GM12872 (cell line): Measurements from ENCODE around the gene SLC24A5.
A peak's percentile ranks its signal among the peaks of the same experiment; 100 is the strongest.

Experiments
- TF ChIP-seq, protein P1 (sequence below): IDR thresholded peaks from 3 replicates; pipeline ENCODE4 v1.5.1; 2011; ENCODE audit warnings: low read depth, mild to moderate bottlenecking, low read length, moderate library complexity; ENCODE audit not compliant: insufficient read depth

Gene SLC24A5

DNA sequence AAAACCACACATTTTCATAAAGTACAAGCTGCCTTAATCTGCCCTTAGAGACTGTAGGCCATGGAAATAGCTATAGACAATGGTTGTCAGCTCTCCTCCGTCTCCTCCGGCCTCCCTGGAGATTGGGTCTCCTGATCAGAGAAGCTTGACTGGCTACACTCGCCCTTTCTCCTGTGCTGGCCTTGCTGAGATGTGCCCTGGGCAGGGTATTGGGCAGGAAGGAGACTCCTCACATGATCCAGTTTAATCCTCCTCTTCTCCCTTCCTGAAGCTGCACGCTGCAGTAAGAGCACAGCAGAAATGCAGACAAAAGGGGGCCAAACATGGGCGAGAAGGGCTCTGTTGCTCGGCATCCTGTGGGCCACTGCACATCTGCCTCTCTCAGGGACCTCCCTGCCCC is at the start of gene SLC24A5:
Gene SLC24A5, plus strand, starts transcription at position 246 of the 400 bp plus-strand sequence. Its CDS starts 55 bp downstream, at position 301.
- TF ChIP-seq, protein P1, sequence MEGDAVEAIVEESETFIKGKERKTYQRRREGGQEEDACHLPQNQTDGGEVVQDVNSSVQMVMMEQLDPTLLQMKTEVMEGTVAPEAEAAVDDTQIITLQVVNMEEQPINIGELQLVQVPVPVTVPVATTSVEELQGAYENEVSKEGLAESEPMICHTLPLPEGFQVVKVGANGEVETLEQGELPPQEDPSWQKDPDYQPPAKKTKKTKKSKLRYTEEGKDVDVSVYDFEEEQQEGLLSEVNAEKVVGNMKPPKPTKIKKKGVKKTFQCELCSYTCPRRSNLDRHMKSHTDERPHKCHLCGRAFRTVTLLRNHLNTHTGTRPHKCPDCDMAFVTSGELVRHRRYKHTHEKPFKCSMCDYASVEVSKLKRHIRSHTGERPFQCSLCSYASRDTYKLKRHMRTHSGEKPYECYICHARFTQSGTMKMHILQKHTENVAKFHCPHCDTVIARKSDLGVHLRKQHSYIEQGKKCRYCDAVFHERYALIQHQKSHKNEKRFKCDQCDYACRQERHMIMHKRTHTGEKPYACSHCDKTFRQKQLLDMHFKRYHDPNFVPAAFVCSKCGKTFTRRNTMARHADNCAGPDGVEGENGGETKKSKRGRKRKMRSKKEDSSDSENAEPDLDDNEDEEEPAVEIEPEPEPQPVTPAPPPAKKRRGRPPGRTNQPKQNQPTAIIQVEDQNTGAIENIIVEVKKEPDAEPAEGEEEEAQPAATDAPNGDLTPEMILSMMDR: no peak

DNA sequence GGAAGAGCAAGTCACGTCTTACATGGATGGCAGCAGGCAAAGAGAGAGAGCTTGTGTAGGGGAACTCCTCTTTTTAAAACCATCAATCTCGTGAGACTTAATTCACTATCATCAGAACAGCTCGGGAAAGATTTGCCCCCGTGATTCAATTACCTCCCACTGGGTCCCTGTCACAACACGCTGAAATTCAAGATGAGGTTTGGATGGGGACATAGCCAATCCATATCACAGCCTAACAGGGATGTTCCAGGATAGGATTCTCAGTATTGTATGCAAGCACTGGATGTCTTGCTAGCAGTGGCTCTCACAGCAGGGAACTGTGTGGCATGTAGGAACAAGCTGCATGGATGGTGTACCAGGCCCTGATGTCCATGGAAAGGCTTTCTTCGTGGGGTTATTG is 47.8 kb upstream of the SLC24A5 start:
- TF ChIP-seq, protein P1: no peak

DNA sequence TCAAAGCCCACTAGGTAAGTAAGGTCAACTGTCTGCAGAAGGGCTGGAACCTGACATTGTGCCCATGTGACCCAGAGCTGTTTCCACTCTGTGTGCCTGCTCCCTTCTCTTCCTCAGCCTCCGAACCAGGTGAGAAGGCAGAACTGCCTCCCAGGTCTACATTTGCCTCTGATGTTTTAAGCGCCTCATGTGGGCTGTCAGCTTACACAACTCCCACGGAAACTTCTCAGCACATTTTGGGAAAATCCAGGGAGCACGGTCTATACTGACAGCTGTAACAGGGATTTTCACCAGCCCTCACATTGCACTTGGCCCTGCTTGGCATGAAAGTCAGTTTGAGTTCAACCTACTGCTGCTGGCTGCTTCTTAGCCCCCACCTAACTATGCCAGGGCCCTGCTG is 46.9 kb upstream of the SLC24A5 start:
- TF ChIP-seq, protein P1: no peak

DNA sequence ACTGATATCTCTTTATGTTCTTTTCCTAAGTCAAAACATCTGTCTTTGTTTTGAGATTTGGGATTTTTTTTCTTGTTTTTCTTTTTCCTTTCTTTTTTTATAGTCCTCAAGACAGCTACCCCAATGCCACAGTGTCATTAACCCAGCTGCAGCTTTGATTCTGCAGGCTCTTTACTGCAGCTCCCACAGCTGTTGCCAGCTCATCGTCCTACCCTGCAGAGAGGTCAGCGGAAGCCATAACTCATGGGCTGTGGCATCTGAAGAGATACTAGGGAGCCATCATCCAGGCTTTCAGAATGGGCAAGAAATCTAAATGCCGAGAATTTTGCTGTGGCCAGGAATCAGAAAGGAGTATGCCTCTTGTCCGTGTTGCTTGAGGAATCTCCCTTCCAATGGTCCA is 44.3 kb upstream of the SLC24A5 start:
- TF ChIP-seq, protein P1: no peak

DNA sequence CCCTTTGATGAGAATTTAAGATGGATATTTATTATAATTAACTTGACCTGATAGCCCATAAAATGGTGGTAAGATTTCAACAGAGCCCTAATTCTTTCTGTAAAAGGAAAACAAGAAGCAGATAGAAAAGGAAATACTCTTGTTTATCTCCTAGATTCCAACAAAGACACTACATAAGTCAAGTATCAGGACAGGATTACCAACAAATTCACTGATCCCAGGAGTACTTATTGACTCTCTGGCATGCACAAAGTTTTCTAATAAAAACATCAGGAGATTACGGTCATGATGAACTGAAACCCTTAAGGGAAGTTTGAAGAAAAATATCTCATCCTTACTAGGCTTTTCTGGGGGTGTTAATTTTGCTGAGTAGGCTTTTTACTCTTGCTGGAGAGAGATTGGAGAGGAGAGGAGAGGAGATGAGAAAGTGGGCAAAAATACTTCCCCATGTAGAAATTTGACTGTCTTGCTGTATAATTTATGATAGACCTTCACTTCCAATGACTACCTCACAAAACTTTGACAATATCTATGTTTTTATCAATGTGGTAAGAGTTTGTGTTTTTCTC is 43.1 kb upstream of the SLC24A5 start:
- TF ChIP-seq, protein P1: no peak

DNA sequence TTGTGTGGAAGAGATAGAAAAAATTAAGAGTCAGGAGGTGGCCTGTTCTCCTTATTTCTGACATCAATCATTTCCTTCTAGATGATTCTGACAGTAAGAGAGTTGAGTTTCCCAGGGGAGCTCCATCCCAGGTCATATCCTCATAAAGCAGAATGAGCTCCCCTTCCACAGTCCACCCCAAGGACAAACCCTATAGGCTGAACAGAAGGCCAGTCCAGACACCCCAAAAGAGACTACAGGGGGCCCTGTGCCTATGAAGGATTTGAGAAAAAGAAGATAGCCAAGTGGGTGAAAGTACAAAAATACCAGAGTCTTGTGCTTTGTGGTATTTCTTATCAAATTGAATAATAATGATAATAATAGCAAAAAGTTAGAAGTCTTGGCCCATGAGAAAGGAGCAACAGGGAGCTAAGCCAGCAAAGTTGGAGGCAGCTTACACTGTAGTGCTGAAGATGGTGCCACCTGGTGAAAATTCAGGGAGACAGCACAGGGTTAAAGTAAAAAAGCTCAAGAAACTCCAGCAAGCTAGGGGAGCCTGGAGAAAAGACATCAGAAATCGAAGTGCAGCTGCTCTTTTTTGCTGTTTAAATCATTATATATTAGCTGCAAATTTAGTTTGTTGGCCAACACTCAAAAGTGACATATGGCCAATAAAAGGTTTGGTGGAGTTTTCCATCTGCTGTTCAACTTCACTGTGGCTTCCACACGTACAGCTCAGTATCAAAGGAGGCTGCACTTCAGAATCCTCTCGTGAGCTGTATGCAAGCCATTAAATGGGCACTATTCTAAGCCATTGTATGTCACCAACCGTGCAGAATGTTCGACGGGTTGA is 35.8 kb upstream of the SLC24A5 start:
- TF ChIP-seq, protein P1: peak; percentile 56

DNA sequence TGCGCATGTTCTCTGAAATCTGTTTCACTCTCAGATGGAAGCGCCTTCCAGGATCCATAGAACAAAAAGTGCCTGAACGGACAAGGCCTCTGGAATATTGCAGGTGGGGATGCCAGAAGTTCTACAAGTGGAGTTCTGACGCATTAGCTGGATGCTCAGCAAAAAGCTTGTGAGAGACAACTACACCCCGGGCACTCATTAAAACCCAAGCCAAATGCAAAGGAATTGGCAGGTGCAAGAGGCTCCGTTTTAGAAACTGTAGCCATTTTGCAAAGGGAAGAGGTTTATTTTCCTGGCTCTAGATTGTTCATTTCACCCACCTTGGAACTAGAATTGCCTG is 35.2 kb upstream of the SLC24A5 start:
- TF ChIP-seq, protein P1: no peak
